A673 (cell line): ENCODE measurements around the gene CERS6. TPM values are rescaled to one million over a fixed set of nuclear protein-coding genes. Genes with fewer than 3 reads are reported as not detected.

Experiments used
- BruUV-seq: library from RNA; stranded (reverse); fragments of 400-500 nt; replicated peaks from 2 replicates; lab custom pipeline; 2021; lab: Mats Ljungman, UMichigan
- CTCF ChIA-PET: fragments of 300-600 bp; sonication (Branson Sonifier 250); formaldehyde crosslinking; loops from one replicate; lab custom pipeline; 2022; ENCODE audit warnings: antibody characterized with exemption; lab: Charles Lee
- POLR2A ChIA-PET: fragments of 300-600 bp; sonication (Branson Sonifier 250); formaldehyde crosslinking; loops from one replicate; lab custom pipeline; 2022; ENCODE audit warnings: antibody characterized with exemption; ENCODE audit not compliant: low non-redundant PET; lab: Charles Lee
- DNase-seq: peaks from one replicate; pipeline ENCODE4 v3.0.0-alpha.2; 2015; ENCODE audit warnings: low spot score
- H3K27ac ChIP-seq: fragments of 200-600 bp; sonication (generic); 2 replicates; pipeline ENCODE4 v1.5.1; 2016; ENCODE audit warnings: mixed run types, low read depth, mild to moderate bottlenecking, mixed read lengths, antibody characterized with exemption, low read length; ENCODE audit not compliant: poor library complexity, severe bottlenecking
- H3K27me3 ChIP-seq: fragments of 200-600 bp; sonication (generic); replicated peaks from 2 replicates; pipeline ENCODE4 v1.6.1; 2017; ENCODE audit warnings: mixed run types, low read depth, mild to moderate bottlenecking, mixed read lengths, antibody characterized with exemption, low read length; ENCODE audit not compliant: insufficient read depth, poor library complexity
- H3K36me3 ChIP-seq: fragments of 200-600 bp; sonication (generic); 2 replicates; pipeline ENCODE4 v1.6.1; 2016; ENCODE audit warnings: mixed run types, mild to moderate bottlenecking, mixed read lengths, antibody characterized with exemption, low read length; ENCODE audit not compliant: insufficient read depth, poor library complexity, severe bottlenecking
- H3K4me1 ChIP-seq: fragments of 200-600 bp; sonication (generic); 2 replicates; pipeline ENCODE4 v1.6.1; 2017; ENCODE audit warnings: mixed run types, mild to moderate bottlenecking, mixed read lengths, antibody characterized with exemption, low read length; ENCODE audit not compliant: insufficient read depth, poor library complexity, severe bottlenecking
- H3K4me3 ChIP-seq: fragments of 200-600 bp; sonication (generic); 2 replicates; pipeline ENCODE4 v1.5.1; 2016; ENCODE audit warnings: low read depth, mixed run types, mild to moderate bottlenecking, mixed read lengths, low read length; ENCODE audit not compliant: poor library complexity, severe bottlenecking
- H3K9me3 ChIP-seq: fragments of 200-600 bp; sonication (generic); 2 replicates; pipeline ENCODE4 v1.6.1; 2016; ENCODE audit warnings: mixed run types, low read depth, mild to moderate bottlenecking, mixed read lengths, antibody characterized with exemption, low read length; ENCODE audit not compliant: poor library complexity, severe bottlenecking
- EZH2 ChIP-seq: fragments of 200-600 bp; sonication (generic); IDR thresholded peaks from 2 replicates; pipeline ENCODE4 v1.6.1; 2017; ENCODE audit warnings: borderline replicate concordance, low read depth, mild to moderate bottlenecking, mixed read lengths, antibody characterized with exemption, low read length; ENCODE audit not compliant: poor library complexity, severe bottlenecking
- intact Hi-C: fragments of 100-400 bp; cut with micrococcal nuclease; formaldehyde crosslinking; loops from one replicate; pipeline ENCODE4 v1.10.0; 2022; ENCODE audit not compliant: unreplicated experiment
- total RNA-seq: library from RNA; stranded (reverse); gene quantifications from 2 replicates; pipeline ENCODE4 v1.2.3, GENCODE V29; 2021
- TF ChIP-seq, protein P1 (sequence below): fragments of 300-800, 200-600 bp; sonication (generic); conservative IDR thresholded peaks from 2 replicates; pipeline ENCODE4 v1.5.1; 2017; ENCODE audit warnings: low read depth, mild to moderate bottlenecking, antibody characterized with exemption, low read length, moderate library complexity, mixed read lengths

Gene CERS6
- total RNA-seq, 1 experiment from 2014 or later: 12.4 TPM

DNA sequence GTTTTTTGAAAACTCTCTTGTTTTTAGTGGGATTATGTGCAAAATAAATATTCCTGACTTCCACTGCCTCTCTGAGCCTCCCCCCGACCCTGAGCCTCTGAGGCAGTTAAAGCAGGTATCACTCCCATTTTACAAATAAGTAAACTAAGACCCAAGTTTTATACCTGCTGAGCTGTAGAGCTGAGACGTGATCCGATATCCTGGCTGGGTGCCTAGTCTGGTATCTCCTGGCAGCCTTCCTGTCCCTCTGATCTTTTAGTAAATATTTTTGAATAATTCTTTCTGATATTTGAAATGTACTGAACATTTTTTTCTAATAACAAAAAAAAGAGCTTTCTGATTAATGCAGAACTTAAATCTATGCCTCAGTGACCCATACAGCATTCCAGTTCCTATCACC lies 238.1 kb downstream of the CERS6 start:
- no TSS peak for BruUV-seq
- H3K4me3 ChIP-seq: no peak overlapping the region
- ChIA-PET CTCF (no interaction called here), POLR2A (no interaction called here)
- H3K9me3 ChIP-seq: no peaks in the 10 kb centered on the region
- H3K36me3 ChIP-seq: no peaks in the 10 kb centered on the region
- no peaks in the 10 kb centered on the region for H3K4me1 ChIP-seq
- DNase-seq: no peak
- no peak for TF ChIP-seq EZH2
- TF ChIP-seq, protein P1, sequence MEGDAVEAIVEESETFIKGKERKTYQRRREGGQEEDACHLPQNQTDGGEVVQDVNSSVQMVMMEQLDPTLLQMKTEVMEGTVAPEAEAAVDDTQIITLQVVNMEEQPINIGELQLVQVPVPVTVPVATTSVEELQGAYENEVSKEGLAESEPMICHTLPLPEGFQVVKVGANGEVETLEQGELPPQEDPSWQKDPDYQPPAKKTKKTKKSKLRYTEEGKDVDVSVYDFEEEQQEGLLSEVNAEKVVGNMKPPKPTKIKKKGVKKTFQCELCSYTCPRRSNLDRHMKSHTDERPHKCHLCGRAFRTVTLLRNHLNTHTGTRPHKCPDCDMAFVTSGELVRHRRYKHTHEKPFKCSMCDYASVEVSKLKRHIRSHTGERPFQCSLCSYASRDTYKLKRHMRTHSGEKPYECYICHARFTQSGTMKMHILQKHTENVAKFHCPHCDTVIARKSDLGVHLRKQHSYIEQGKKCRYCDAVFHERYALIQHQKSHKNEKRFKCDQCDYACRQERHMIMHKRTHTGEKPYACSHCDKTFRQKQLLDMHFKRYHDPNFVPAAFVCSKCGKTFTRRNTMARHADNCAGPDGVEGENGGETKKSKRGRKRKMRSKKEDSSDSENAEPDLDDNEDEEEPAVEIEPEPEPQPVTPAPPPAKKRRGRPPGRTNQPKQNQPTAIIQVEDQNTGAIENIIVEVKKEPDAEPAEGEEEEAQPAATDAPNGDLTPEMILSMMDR: no peak
- H3K27ac ChIP-seq: no peak overlapping the region
- intact Hi-C loops: no loop called here
- H3K27me3 ChIP-seq: no peaks in the 10 kb centered on the region

DNA sequence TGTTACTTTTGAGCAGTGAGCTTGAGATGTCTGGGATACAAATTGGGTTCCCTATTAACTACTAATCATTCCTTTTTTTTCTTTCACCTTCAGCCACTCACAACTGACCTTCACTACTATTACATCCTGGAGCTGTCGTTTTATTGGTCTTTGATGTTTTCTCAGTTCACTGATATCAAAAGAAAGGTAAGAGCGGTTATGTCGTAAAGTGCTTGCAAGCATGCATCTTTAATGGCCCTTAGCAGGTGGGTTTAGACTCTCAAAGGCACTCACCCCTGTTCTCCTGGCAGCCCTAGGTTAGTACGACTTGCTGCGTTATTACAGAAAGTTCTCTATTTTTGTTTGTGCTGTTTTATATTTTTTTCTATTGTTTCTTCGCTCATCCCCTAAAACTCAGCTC lies 238.8 kb downstream of the CERS6 start:
- no peaks in the 10 kb centered on the region for H3K27me3 ChIP-seq
- POLR2A ChIA-PET: no interaction called here
- no peaks in the 10 kb centered on the region for H3K9me3 ChIP-seq
- H3K27ac ChIP-seq: no peak overlapping the region
- CTCF ChIA-PET: no interaction called here
- H3K4me1 ChIP-seq: no peaks in the 10 kb centered on the region
- no peaks in the 10 kb centered on the region for H3K36me3 ChIP-seq
- DNase-seq: no peak
- TF ChIP-seq EZH2: no peak
- TF ChIP-seq, protein P1: no peak
- no TSS peak for BruUV-seq
- intact Hi-C loops: no loop called here
- no peak overlapping the region for H3K4me3 ChIP-seq

DNA sequence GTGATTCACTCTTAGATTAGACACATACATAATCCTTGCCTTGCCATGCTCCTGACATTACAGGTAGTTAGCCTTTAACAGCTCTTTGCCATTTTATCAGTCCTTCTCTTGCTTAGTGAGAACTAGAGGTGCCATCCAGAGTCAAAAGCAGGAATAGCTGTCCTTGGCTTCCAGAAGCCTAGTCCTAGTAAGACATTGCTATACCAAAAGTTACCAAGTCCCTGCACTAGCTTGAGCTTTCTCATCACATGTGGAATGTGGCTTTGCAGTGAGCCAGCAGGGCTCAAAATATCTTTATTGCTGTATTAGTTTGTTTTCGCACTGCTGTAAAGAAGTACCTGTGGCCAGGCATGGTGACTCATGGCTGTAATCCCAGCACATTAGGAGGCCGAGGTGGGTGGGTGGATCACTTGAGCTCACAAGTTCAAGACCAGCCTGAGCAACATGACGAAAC lies 241.6 kb downstream of the CERS6 start:
- intact Hi-C loops: no loop called here
- no peak for DNase-seq
- no TSS peak for BruUV-seq
- Histone ChIP-seq H3K4me1 (no peaks in the 10 kb centered on the region), H3K9me3 (no peaks in the 10 kb centered on the region), H3K27me3 (no peaks in the 10 kb centered on the region), H3K27ac (no peak overlapping the region), H3K36me3 (no peaks in the 10 kb centered on the region), H3K4me3 (no peak overlapping the region)
- CTCF ChIA-PET: no interaction called here
- POLR2A ChIA-PET: no interaction called here
- TF ChIP-seq, protein P1: no peak
- no peak for TF ChIP-seq EZH2
